NK-92 treated with Interleukin-12 subunit alpha and Interleukin-12 subunit beta, amount 100 ng/mL, for 24 hours (cell line): ENCODE measurements around the gene OSBPL1A.

Experiments used
- DNase-seq: peaks from one replicate; lab custom pipeline; 2025; lab: John Stamatoyannopoulos, UW

OSBPL1A gene

GRCh38 chr18:24397694-24398368 is at the start of gene OSBPL1A:
TSS of gene OSBPL1A (minus strand) at chr18:24397824. CDS start at chr18:24377533, 20,291 bp downstream.
- DNase-seq: peak; percentile 35

- DNase-seq: no peak
Measured at GRCh38 chr18:24446953-24447538, 49.4 kb upstream of the OSBPL1A start.

DNA sequence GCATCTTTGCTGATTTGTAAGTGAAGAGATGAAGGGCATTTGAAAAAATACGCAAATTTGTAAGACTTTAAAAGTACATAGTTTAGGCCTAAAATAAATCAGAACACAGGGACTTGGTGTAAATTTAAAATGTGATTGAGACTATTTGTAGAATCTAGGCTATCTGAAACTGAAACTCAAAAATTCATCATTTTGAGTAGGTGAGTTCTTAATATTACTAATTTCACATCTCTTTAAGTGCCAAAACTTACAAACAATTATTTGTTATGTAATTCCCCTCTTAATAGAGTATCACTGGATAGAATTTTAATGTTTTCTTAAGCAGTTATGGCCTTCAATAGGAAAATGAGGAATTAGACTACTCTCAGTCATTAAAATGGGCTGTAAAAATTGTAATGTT is 48.8 kb upstream of the OSBPL1A start:
- no peak for DNase-seq

- no peak for DNase-seq
Measured at GRCh38 chr18:24443870-24444269, 46.2 kb upstream of the OSBPL1A start.

- no peak for DNase-seq
Measured at GRCh38 chr18:24436939-24437338, 39.3 kb upstream of the OSBPL1A start.

DNA sequence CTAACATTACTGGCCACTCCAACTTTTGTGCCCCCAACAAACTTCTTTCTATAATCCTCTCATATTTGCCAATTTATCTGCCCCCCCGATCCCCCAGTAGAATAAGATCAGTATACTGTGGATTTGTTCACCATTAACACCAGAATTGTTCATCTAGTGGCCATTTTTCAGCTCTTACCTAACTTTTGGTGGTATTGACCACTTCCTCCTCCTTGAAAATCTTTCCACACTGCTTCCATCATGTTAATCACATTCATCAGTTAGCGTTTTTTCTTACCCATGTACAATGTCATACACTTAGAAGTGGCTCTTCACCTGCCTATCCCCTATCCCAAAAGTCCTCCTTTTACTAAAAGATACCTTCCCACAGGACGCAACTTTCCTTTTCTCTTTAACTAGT is 35.0 kb upstream of the OSBPL1A start:
- no peak for DNase-seq

DNA sequence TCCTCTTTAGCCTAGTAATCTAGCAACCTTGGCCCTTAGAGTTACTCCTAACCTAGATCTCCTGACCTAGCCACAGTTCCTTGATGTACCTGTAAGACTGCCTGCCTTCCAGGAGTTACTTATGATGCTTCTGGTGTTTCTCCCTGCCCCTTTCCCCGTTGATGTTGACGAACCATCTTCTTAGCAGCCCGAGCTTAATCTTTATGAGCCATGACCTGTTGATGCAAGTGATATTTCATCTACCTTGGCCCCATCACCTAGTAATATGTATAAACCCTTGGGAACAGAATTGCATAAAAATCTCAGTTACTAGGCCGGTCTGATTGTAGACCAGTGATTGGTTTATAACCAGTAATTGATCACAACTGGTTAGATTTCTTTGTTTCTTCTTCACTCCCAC is 31.6 kb upstream of the OSBPL1A start:
- no peak for DNase-seq

DNA sequence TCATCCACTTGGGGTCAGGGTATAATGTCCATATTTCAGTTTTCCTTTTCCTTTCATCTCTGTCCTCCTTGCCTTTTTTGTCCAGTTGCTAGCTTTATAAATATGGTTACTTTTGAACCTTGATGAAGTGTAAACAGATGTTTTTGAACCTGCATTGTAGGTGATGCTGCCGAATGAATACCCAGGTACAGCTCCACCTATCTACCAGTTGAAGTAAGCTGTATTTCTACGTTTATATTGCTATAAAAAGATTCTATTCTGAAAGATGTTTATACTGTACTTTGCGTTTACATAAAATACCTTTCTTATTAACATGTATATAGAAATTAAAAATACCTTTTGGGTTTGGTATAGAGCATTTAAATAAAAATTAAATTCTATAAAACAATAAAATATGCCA is 31.1 kb upstream of the OSBPL1A start:
- no peak for DNase-seq

DNA sequence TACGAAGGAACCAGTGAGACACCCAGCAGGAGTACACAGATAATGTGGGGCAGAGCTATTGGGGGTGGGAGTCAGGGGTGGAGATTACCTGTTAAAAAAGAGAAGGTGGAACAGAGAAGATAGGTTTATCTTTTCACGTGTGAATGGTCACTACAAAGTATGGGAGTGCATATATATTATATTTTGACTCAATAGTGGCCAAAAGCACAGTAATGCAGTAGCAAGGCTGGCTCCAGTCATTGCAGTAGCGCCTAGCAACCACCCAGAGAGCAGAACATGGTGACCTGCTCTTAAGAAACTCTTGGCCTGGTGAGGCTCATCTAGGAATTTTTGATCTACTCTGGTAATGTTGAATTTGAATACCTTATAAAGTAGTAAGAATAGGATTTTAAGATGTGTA is 29.9 kb upstream of the OSBPL1A start:
- DNase-seq: no peak

GRCh38 chr18:24426398-24427294 is 29.0 kb upstream of the OSBPL1A start, which contains the start of gene IMPACT:
TSS of gene IMPACT (plus strand) at chr18:24426670. CDS start at chr18:24426757, 87 bp downstream.
- DNase-seq: peak; percentile 70

DNA sequence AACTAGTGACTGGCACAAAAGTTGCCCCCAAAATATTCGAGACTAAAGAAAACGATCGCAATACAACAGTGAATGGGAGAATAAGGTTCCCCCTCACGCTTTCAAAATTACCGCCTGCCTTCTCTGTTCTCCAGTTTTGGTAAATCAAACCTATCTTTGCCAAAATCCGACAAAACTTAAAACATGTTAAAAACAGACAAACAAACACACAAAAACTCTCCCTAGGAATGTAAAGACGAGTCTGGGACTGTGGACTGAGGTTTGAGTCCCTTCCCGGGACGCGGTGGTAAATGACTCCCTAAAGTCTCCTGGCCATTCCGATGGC is 28.4 kb upstream of the OSBPL1A start:
- DNase-seq: no peak

- DNase-seq: no peak
Measured at GRCh38 chr18:24421831-24422230, 24.2 kb upstream of the OSBPL1A start.

GRCh38 chr18:24420551-24420950 is 22.9 kb upstream of the OSBPL1A start:
- no peak for DNase-seq

DNA sequence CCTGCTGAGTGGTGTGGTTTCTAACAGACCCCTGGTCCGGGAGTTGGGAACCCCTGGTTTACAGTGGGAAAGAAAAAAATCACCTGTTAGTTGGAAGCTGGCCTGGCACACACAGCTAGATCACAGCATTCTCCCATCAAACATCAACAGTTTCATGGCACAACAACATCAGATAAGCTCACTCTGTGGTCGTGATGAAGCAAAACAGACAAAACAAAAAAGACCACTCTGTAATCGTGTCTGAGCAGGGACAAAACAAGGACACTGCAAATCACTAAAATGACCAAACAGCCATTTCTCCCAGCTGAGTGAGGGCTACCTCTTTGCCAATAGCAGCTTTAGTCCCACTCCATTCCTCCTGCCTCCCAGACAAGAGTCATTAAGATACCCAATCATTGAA is 19.9 kb upstream of the OSBPL1A start:
- no peak for DNase-seq

GRCh38 chr18:24414349-24415003 is 16.9 kb upstream of the OSBPL1A start:
- no peak for DNase-seq

DNA sequence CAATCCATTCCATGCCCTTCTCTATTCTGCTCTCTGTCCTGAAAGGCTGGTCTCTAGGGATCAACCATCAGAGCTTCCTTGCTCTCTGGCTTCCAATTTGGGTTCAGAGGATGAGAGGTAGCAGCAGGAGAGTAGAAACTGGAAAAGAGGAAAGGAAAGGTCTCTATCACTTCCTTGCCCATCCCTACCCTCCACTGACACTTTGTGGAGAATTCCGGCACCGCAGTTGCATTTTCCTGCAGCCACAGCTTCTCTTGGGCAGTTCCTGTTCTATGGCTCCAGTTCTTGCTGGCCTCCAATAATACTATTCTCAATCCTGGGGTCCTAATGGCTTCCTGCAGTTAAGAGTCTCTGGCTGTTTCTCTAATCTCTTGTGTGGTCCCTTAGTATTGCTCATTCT is 15.5 kb upstream of the OSBPL1A start:
- DNase-seq: no peak

DNA sequence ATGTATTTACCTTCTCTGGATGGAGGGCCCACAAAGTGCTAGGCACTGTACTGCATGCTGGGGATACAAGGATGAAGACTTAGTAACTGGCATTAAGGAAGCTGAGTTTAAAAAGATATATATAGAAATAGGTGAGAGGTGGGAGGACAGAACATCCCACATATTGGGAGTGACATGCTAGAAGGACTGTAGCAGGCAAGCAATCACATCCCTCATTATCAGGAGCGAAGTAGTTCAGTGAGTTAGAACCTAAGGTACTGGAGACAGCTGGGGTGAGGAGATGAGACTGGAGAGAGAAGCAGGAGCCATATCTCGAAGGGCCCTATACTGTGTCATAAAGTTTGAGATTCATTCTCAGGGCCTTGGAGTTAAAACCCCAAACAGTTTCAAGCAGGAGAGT is 10.9 kb upstream of the OSBPL1A start:
- no peak for DNase-seq

- no peak for DNase-seq
Measured at GRCh38 chr18:24404591-24404990, 7.0 kb upstream of the OSBPL1A start.

GRCh38 chr18:24403076-24403475 is 5.5 kb upstream of the OSBPL1A start:
- DNase-seq: no peak

- no peak for DNase-seq
Measured at GRCh38 chr18:24402209-24402785, 4.7 kb upstream of the OSBPL1A start.

GRCh38 chr18:24400587-24400986 is 3.0 kb upstream of the OSBPL1A start:
- DNase-seq: no peak

DNA sequence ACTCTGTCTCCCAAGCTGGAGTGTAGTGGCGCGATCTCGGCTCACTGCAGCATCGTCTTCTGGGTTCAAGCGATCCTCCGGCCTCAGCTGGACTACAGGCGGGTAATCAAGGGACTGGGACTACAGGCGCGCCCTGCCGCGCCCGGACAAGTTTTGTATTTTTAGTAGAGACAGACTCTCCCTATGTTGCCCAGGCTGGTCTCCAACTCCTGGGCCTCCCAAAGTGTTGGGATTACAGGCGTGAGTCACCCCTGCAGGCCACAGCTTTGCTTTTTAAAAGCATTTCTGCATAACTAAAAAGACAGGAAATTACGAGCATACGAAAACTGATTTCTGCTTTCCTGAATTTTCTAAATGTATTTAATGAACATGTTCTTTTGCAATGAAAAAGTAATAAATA is 916 bp upstream of the OSBPL1A start:
- no peak for DNase-seq
